Sigmoid colon (tissue), 7 donors: Measurements from ENCODE around the gene EPN3. TPM values are rescaled to one million over a fixed set of nuclear protein-coding genes. Genes with fewer than 3 reads are reported as not detected.
A peak's percentile ranks its signal among the peaks of the same experiment; 100 is the strongest.

ENCODE experiments used
- DNase-seq: peaks from one replicate; pipeline ENCODE4 v3.0.0-alpha.2; 2019
- H3K27ac ChIP-seq, 4 donors: fragments of 200-600 bp; sonication (generic); one replicate each; pipeline ENCODE4 v1.5.1; 2016 to 2019; ENCODE audit warnings: mild to moderate bottlenecking in 1 of 4
- H3K27me3 ChIP-seq, 3 donors: fragments of 200-600 bp; sonication (generic); one replicate each; pipeline ENCODE4 v1.5.1; 2019; ENCODE audit warnings: mild to moderate bottlenecking in 1 of 3
- H3K36me3 ChIP-seq, 4 donors: fragments of 200-600 bp; sonication (generic); one replicate each; pipeline ENCODE4 v1.5.1; 2016 to 2019
- H3K4me1 ChIP-seq, 4 donors: fragments of 200-600 bp; sonication (generic); one replicate each; pipeline ENCODE4 v1.5.1; 2017 to 2019
- H3K4me3 ChIP-seq, 4 donors: fragments of 200-600 bp; sonication (generic); one replicate each; pipeline ENCODE4 v1.5.1; 2017 to 2019; ENCODE audit warnings: mild to moderate bottlenecking in 2 of 4, moderate library complexity in 1 of 4
- H3K9me3 ChIP-seq, 4 donors: fragments of 200-600 bp in 3 of 4; sonication (generic) in 3 of 4; one replicate each; pipeline versions ENCODE4 v1.5.1 to v1.6.1; 2013 to 2019
- EP300 ChIP-seq, 4 donors: sonication (generic); formaldehyde crosslinking; IDR thresholded peaks; one replicate each; pipeline ENCODE4 v1.6.1; 2017; ENCODE audit warnings: antibody characterized with exemption in 4 of 4
- POLR2A ChIP-seq, 2 donors: fragments of 450-650 bp; IDR thresholded peaks; one replicate each; pipeline ENCODE4 v1.6.1; 2016; ENCODE audit warnings: antibody characterized with exemption in 2 of 2, mild to moderate bottlenecking in 2 of 2, moderate library complexity in 2 of 2
- POLR2AphosphoS5 ChIP-seq, 4 donors: sonication (generic); formaldehyde crosslinking; IDR thresholded peaks; one replicate each; pipeline ENCODE4 v1.6.1; 2017; ENCODE audit warnings: antibody characterized with exemption in 4 of 4
- WGBS, 2 donors: extraction: QIAGEN DNeasy Blood & Tissue Kit; methylation state at CpG; one replicate each; pipeline ENCODE4 v1.1.7; 2013; 5-methylcytosine and 5-hydroxymethylcytosine counted together
- intact Hi-C: fragments of 100-400 bp; cut with DNase I; formaldehyde crosslinking; loops from one replicate; pipeline ENCODE4 v1.15.1; 2023
- polyA plus RNA-seq, 3 donors: library from polyadenylated mRNA; stranded (reverse); fragments of 200-250 nt; gene quantifications; one replicate each; pipeline ENCODE4 v1.2.3, GENCODE V29; 2013
- total RNA-seq, 4 donors: library from RNA; depleted of rRNA; stranded (reverse); fragments of >200 nt; gene quantifications; one replicate each; pipeline ENCODE4 v1.1.0, GENCODE V29; 2016
- TF ChIP-seq, protein P1 (sequence below), 4 experiments: fragments of 450-650 bp in 3 of 4; fragments of 200-600 bp in 1 of 4; IDR thresholded peaks; one replicate each; pipeline ENCODE4 v1.5.1; 2016 to 2019; ENCODE audit warnings: antibody characterized with exemption in 4 of 4, mild to moderate bottlenecking in 3 of 4, moderate library complexity in 2 of 4
- donor health status: healthy with polysubstance abuse.
- donor health status: Bipolar disorder and iron deficiency.
- donor health status: healthy.

The EPN3 gene
- total and polyA plus RNA-seq, 7 donors = 23.4 to 31.7 (median 29.5) TPM; not detected in 4

DNA sequence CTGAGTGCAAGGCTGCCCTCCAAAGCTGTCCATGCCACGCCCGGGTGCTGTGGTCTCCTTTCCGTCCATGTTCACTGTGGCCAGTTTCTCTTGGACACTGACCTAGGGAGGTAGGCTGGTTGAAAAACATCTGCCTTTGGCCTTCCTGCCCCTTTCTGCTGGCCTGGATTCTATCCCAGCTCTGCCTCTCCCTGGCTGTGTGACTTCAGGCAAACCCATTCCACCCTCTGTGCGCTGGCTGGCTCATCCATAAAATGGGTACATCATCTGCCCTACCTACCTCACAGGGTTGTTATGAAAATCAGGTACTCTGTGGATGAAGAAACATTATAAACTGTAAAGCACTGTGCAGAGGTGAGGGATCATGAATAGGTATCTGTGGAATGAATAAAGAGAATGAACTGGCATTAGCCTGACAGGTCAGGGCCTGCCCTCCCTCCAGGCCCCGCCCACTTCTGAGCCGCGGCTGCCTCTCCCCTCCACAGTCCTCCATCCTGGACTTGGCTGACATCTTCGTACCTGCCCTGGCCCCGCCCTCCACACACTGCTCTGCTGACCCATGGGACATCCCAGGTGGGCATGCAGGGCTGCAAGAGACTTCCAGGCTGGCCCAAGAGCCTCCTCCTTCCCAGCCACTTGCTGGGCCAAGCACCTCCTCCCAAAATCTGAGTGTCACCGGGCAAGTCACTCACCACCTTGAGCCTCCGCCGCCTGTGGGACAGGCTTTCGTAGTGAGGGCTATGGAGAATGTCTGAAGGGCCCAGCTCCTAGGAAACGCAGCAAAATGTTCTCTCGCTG lies 7.4 kb downstream of the EPN3 start:
- no peak for TF ChIP-seq EP300 (IDR thresholded peaks at IDR 0.05)
- no peak for TF ChIP-seq POLR2AphosphoS5 (IDR thresholded peaks at IDR 0.05)
- no peak for TF ChIP-seq POLR2A (IDR thresholded peaks at IDR 0.05)
- TF ChIP-seq, protein P1, sequence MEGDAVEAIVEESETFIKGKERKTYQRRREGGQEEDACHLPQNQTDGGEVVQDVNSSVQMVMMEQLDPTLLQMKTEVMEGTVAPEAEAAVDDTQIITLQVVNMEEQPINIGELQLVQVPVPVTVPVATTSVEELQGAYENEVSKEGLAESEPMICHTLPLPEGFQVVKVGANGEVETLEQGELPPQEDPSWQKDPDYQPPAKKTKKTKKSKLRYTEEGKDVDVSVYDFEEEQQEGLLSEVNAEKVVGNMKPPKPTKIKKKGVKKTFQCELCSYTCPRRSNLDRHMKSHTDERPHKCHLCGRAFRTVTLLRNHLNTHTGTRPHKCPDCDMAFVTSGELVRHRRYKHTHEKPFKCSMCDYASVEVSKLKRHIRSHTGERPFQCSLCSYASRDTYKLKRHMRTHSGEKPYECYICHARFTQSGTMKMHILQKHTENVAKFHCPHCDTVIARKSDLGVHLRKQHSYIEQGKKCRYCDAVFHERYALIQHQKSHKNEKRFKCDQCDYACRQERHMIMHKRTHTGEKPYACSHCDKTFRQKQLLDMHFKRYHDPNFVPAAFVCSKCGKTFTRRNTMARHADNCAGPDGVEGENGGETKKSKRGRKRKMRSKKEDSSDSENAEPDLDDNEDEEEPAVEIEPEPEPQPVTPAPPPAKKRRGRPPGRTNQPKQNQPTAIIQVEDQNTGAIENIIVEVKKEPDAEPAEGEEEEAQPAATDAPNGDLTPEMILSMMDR (IDR thresholded peaks at IDR 0.05) = no peak
- Histone ChIP-seq H3K36me3 (no peaks in the 10 kb centered on the region), H3K27ac (no peak overlapping the region), H3K9me3 (no peaks in the 10 kb centered on the region), H3K4me3 (no peak overlapping the region), H3K27me3 (peaks cover 0 to 11% (median 3%) of the 10 kb centered on the region in 3 donors), H3K4me1 (peaks cover 0 to 20% (median 16%) of the 10 kb centered on the region in 4 donors)
- DNase-seq = no peak
- 65 to 75% methylated on average over 15 of the region's 15 CpGs for WGBS, 2 donors
- intact Hi-C loops = loop anchor here (2.0 to 10.0 kb wide), 4 partner anchors 61 to 615 kb away; partner anchors contain the start of genes NME1 and RSAD1

DNA sequence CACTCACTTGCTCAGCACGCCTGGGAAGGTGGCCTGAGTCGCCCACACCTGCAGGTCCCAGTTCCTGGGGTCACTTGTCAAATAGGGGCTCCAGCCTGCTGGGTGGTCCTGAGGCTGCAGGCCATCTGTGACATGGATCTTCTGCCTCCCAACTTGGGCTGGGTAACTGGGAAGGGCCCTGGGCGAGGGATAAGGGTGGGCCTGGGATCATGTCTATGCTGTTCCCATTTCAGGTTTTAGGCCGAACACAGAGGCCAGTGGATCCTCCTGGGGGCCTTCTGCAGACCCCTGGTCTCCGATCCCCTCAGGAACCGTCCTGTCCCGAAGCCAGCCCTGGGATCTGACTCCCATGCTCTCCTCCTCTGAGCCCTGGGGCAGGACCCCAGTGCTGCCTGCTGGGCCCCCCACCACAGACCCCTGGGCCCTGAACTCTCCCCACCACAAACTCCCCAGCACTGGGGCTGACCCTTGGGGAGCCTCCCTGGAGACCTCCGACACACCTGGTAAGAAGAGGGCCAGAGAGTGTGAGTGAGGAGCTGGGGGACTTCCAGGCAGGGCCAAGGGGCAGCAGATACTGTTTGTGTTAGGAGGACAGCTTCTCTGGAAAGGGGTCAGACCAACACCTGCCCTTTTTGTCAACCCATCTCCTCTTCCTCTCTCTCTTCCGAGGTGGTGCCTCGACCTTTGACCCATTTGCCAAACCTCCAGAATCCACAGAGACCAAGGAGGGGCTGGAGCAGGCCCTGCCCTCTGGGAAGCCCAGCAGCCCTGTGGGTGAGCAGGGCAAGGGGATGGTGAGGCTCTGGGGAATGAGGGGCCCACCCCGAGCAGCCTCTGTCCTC lies 8.2 kb downstream of the EPN3 start:
- Histone ChIP-seq H3K9me3 (no peaks in the 10 kb centered on the region), H3K27ac (peak overlapping the region in 1 of 4 donors; percentile 79), H3K4me1 (peaks cover 0 to 20% (median 16%) of the 10 kb centered on the region in 4 donors), H3K36me3 (no peaks in the 10 kb centered on the region), H3K4me3 (peak overlapping the region in 2 of 4 donors; percentile 62 to 70), H3K27me3 (peaks cover 0 to 10% (median under 1%) of the 10 kb centered on the region in 3 donors)
- intact Hi-C loops = loop anchor here (2.0 to 10.0 kb wide), 4 partner anchors 62 to 614 kb away; partner anchors contain the start of genes NME1 and RSAD1
- no peak for DNase-seq
- TF ChIP-seq POLR2AphosphoS5 (IDR thresholded peaks at IDR 0.05) (no peak), POLR2A (IDR thresholded peaks at IDR 0.05) (no peak), EP300 (IDR thresholded peaks at IDR 0.05) (no peak)
- TF ChIP-seq, protein P1 (IDR thresholded peaks at IDR 0.05) = no peak
- WGBS, 2 donors = 71 to 89% methylated on average over 11 of the region's 11 CpGs

DNA sequence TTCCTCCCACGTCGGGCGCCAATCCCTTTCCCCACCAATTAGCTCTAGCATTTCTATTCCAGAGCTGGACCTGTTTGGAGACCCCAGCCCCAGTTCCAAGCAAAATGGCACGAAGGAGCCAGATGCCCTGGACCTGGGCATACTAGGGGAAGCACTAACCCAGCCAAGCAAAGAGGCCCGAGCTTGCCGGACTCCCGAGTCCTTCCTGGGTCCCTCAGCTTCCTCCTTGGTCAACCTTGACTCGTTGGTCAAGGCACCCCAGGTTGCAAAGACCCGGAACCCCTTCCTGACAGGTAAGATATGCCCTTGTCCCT lies 8.8 kb downstream of the EPN3 start:
- intact Hi-C loops = loop anchor here (2.0 to 10.0 kb wide), 4 partner anchors 63 to 613 kb away; partner anchors contain the start of genes NME1 and RSAD1
- H3K9me3 ChIP-seq = no peaks in the 10 kb centered on the region
- peaks cover 0 to 5% (median 0%) of the 10 kb centered on the region in 3 donors for H3K27me3 ChIP-seq
- no peaks in the 10 kb centered on the region for H3K36me3 ChIP-seq
- H3K27ac ChIP-seq = peak overlapping the region; percentile 50 to 79 (median 72)
- H3K4me1 ChIP-seq = peaks cover 0 to 20% (median 16%) of the 10 kb centered on the region in 4 donors
- WGBS, 2 donors = 32 to 66% methylated on average over 9 of the region's 9 CpGs
- DNase-seq = no peak
- TF ChIP-seq EP300 (IDR thresholded peaks at IDR 0.05) = no peak
- TF ChIP-seq POLR2A (IDR thresholded peaks at IDR 0.05) = no peak
- no peak for TF ChIP-seq POLR2AphosphoS5 (IDR thresholded peaks at IDR 0.05)
- peak overlapping the region; percentile 39 to 70 (median 60) for H3K4me3 ChIP-seq

DNA sequence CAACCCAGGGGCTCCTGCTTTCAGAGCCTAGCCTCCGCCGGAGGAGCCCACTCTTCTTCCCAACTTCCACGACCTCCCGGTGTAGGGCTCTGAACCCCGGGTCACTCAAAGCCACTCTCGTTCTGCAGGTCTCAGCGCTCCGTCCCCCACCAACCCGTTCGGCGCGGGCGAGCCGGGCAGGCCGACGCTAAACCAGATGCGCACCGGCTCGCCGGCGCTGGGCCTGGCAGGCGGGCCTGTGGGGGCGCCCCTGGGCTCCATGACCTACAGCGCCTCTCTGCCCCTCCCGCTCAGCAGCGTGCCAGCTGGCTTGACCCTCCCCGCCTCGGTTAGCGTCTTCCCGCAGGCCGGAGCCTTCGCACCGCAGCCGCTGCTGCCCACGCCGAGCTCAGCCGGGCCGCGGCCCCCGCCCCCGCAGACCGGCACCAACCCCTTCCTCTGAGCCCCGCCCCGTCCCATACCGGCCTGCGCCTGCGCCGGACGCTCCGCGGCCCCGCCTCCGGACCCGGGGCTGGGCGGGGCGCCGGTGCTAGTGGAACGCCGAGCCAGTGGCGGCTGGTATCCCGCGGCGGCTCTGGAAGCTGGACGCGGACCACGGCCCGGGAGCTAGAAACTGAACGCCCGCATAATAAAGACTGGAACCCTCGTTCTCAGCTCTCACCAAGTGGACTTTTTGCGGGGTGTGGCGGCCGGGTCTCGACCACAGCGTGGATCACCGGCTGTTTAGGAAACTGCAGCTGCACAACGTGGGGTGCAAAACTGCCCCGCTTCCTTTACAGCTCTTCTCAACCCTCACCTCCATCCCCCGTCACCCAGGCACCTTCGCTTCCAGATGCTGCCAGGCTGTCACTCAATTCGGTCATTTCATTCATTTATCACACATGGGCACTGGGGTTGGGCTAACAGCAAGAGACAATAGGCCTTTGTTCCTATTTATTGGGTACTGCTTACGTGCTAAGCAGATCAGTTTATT lies 9.5 kb downstream of the EPN3 start:
- Histone ChIP-seq H3K36me3 (no peaks in the 10 kb centered on the region), H3K27ac (peak overlapping the region; percentile 50 to 79 (median 72)), H3K9me3 (no peaks in the 10 kb centered on the region), H3K27me3 (no peaks in the 10 kb centered on the region), H3K4me3 (peak overlapping the region; percentile 39 to 70 (median 60)), H3K4me1 (peaks cover 0 to 23% (median 17%) of the 10 kb centered on the region in 4 donors)
- TF ChIP-seq POLR2A (IDR thresholded peaks at IDR 0.05) (peak in 1 of 2 donors; percentile 13), POLR2AphosphoS5 (IDR thresholded peaks at IDR 0.05) (peak in 2 of 4 donors; percentile 73 to 77), EP300 (IDR thresholded peaks at IDR 0.05) (no peak)
- TF ChIP-seq, protein P1 (IDR thresholded peaks at IDR 0.05) = no peak
- 2 to 3% methylated on average over 82 of the region's 82 CpGs for WGBS, 2 donors
- intact Hi-C loops = loop anchor here (2.0 to 10.0 kb wide), 4 partner anchors 63 to 613 kb away; partner anchors contain the start of genes NME1 and RSAD1
- peak; percentile 92 for DNase-seq
